Activated T-cell treated with anti-CD3 and anti-CD28 coated beads, Interleukin-2, amount 50 U/mL, for 72 hours (primary cell): Measurements from ENCODE around the gene C15orf40. TPM values are rescaled to one million over a fixed set of nuclear protein-coding genes. Genes with fewer than 3 reads are reported as not detected.
"Not testable (repeated sequence)": the region's sequence is repeated elsewhere in the genome, so short reads cannot be mapped to it uniquely, and the experiment has no call there.

Source experiments
- ATAC-seq, 2 donors: fragments of 150-1000 bp; cut with Tn5 transposase; replicated peaks in 1 of 2; 2 replicates each; pipeline ENCODE4 v1.10.0; 2021; ENCODE audit warnings: moderate library complexity in 2 of 2, mild to moderate bottlenecking in 1 of 2
- DNase-seq, 2 donors: peaks; one replicate each; pipeline ENCODE4 v3.0.0; 2021 to 2022; ENCODE audit warnings: mixed read lengths in 1 of 2
- H3K27ac Mint-ChIP-seq: one replicate; pipeline ENCODE4 v1.8.0; 2022; ENCODE audit warnings: mild to moderate bottlenecking, moderate library complexity, mixed read lengths
- H3K27me3 Mint-ChIP-seq: one replicate; pipeline ENCODE4 v1.8.0; 2022; ENCODE audit warnings: low read depth, mixed read lengths
- H3K36me3 Mint-ChIP-seq, 2 donors: one replicate each; pipeline ENCODE4 v1.8.0; 2022; ENCODE audit warnings: mixed read lengths in 2 of 2, mild to moderate bottlenecking in 1 of 2; ENCODE audit not compliant: insufficient read depth in 2 of 2
- H3K4me1 Mint-ChIP-seq: one replicate; pipeline ENCODE4 v1.8.0; 2022; ENCODE audit warnings: low read depth, mixed read lengths
- H3K4me3 Mint-ChIP-seq, 2 donors: one replicate each; pipeline ENCODE4 v1.8.0; 2022; ENCODE audit warnings: mild to moderate bottlenecking in 2 of 2, mixed read lengths in 2 of 2, moderate library complexity in 2 of 2
- H3K9me3 Mint-ChIP-seq, 2 donors: one replicate each; pipeline ENCODE4 v1.8.0; 2022; ENCODE audit warnings: mixed read lengths in 2 of 2
- total RNA-seq, 2 donors: library from RNA; stranded (reverse); gene quantifications; one replicate each; pipeline ENCODE4 v1.2.3, GENCODE V29; 2022

The C15orf40 gene
- total RNA-seq, 2 donors from 2014 or later = 31.5 to 40.8 TPM

GRCh38 chr15:82939678-82940077, 71.8 kb downstream of the C15orf40 start:
- H3K36me3 Mint-ChIP-seq, H3K27ac Mint-ChIP-seq, DNase-seq, H3K9me3 Mint-ChIP-seq, H3K4me3 Mint-ChIP-seq, ATAC-seq, H3K4me1 Mint-ChIP-seq: not testable (repeated sequence)
- peaks cover 35% of the 10 kb centered on the region for H3K27me3 Mint-ChIP-seq

Other genes starting within 250 kb of the C15orf40 start
- gene FSD2, start 205.6 kb downstream of the C15orf40 start, total RNA-seq = not detected
- gene WHAMM, start 202.0 kb downstream of the C15orf40 start, total RNA-seq = 1 to 10 TPM; 5.9 to 8.2 TPM
- gene HOMER2, start 58.9 kb downstream of the C15orf40 start, total RNA-seq = 10 to 100 TPM in 1 of 2 donors, 1 to 10 TPM in 1; 9.6 to 10.9 TPM
- gene RAMAC, start 25.4 kb downstream of the C15orf40 start, total RNA-seq = 10 to 100 TPM; 14.0 to 16.0 TPM
- 10 to 100 TPM; 65.0 to 65.7 TPM for gene BTBD1, start 55.6 kb upstream of the C15orf40 start, total RNA-seq
- 10 to 100 TPM; 25.1 to 31.8 TPM for gene TM6SF1, start 96.0 kb upstream of the C15orf40 start, total RNA-seq
- 10 to 100 TPM; 22.8 to 58.2 TPM for gene HDGFL3, start 196.2 kb upstream of the C15orf40 start, total RNA-seq